Islet precursor cell (in vitro differentiated cells): Measurements from ENCODE around the gene CTIF.

Source experiments
- DNase-seq: peaks from one replicate; pipeline ENCODE4 v3.0.0-alpha.2; 2018

Gene CTIF

DNA sequence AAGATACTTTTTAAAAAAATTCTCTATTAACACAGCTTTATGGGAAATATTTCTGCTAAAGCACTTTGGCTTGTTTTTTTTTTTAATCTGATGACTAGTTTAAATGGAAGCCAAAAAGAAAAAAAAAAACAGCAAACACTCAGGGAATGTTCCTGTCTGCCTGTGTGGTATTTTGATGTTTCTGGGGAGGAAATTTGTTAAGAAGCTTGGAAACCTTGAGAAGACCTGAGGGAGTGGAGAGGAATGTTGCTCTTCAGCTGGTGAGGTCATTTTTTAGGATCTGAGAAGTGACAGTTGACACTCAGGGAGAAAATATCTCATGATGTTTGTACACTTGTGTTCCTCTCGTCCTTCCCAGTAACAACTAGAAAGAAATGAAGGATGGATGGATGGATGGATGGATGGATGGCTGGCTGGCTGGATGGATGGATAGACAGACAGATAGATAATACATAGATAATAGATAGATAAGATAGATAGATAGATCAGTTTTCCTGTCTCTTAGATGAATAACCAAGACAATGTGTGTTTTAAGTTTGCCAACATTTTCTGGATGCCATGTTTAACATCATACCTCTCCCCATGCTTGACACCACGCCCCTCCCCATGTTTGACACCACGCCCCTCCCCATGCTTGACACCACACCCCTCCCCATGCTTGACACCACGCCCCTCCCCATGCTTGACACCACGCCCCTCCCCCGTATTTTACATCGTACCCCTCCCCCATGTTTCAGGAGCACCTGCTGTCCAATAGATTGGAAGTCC, 84.8 kb downstream of the CTIF start:
- no peak for DNase-seq

GRCh38 chr18:48624856-48625255, 86.0 kb downstream of the CTIF start:
- DNase-seq, result no peak

DNA sequence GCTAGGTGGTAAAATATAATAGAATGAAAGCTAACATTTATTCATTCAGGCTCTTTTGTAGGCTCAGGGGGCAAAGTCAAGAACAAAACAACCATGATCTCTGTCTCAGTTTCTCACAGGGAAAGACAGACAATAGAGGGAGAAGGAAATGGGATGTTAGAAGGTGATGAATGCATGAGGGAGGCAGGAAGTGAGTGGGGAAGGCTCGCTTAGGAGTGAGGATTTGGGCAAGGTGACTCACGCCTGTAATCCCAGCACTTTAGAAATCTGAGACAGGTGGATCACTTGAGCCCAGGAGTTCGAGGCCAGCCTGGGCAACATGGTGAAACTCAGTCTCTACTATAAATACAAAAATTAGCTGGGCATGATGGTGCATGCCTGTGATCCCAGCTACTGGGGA, 88.4 kb downstream of the CTIF start:
- no peak for DNase-seq

- DNase-seq, result peak; percentile 93
Observed at GRCh38 chr18:48629730-48630324, 91.0 kb downstream of the CTIF start.

GRCh38 chr18:48631851-48632250, 93.0 kb downstream of the CTIF start:
- DNase-seq, result no peak

- no peak for DNase-seq
Observed at GRCh38 chr18:48632676-48633257, 93.9 kb downstream of the CTIF start.

- no peak for DNase-seq
Observed at GRCh38 chr18:48634491-48634890, 95.7 kb downstream of the CTIF start.

GRCh38 chr18:48634975-48635374, 96.1 kb downstream of the CTIF start:
- no peak for DNase-seq

GRCh38 chr18:48635806-48636205, 97.0 kb downstream of the CTIF start:
- DNase-seq, result no peak

DNA sequence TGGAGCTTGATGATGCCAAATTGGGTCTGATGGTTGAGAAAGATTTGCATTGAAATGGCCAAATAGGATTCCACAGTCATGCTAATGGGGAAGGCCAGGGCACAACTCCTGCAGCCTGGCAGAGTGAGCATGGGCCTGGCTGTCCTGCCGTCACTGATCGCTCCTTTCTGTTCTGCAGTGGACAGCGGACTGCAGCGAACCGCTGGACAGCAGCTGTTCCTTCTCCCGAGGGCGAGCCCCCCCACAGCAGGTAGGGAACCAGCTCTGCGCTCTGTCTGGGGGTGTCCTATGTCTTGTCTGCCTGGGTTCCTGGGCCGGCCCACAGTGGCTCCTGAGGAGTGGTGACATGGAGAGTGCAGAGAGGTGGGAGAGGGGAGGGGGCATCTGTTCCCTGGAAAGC, 97.6 kb downstream of the CTIF start:
- no peak for DNase-seq

GRCh38 chr18:48637081-48637990, 98.5 kb downstream of the CTIF start:
- DNase-seq, result no peak

DNA sequence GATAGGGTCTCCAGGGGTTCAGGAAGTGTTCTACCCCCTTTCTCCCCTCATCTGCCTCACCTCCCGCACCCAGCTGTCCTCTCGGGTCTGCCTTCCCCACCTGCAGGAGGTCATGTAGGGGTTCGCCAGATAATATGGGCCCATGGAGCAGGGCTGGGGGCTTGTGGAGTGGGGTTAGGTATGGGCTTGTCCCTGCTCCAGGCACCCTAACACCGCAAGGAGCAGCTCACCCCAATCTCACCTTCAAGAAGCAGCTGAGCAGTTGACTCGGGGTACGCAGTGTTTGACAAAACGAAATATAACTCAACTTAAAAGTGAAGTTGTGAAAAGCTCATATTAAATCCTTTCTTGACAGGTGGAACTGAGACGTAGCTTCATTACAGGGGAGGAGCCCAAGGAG, 99.6 kb downstream of the CTIF start:
- DNase-seq, result no peak

GRCh38 chr18:48638896-48639771, 100.3 kb downstream of the CTIF start:
- no peak for DNase-seq

GRCh38 chr18:48639772-48640432, 101.1 kb downstream of the CTIF start:
- no peak for DNase-seq

DNA sequence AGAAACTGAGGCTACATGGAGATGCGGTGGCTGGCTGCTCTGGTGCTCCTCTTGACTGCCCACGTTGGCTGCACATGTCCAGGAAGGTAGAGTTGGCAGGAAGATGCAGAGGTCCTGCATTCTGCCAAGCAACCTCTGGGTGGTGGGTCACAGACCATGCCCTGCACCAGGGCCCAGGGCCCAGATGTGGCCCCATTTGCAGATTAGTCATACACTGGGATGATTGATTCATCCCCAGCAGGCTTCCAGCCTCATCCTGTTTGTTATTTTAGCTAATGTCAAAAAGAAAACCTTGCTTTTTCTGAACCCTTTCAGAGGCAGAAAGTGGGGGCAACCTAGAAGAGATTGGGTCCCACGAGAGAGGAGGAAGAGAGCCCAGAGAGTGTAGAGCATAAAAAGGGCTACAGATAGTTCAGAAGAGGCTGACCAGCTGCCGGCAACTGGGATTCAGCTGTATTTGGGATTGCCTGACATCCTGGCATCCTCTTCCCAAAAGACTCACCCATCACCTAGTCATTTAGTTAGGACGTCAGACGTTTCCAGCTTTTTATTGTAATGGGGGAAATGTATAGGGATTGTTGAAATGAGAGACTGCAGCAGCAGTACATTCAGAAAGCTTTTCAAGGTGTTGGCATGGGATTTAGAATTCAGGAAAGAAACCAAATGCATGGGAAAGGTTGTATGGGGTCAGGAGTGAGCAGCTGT, 101.9 kb downstream of the CTIF start:
- DNase-seq, result no peak

GRCh38 chr18:48641981-48642380, 103.2 kb downstream of the CTIF start:
- DNase-seq, result no peak

DNA sequence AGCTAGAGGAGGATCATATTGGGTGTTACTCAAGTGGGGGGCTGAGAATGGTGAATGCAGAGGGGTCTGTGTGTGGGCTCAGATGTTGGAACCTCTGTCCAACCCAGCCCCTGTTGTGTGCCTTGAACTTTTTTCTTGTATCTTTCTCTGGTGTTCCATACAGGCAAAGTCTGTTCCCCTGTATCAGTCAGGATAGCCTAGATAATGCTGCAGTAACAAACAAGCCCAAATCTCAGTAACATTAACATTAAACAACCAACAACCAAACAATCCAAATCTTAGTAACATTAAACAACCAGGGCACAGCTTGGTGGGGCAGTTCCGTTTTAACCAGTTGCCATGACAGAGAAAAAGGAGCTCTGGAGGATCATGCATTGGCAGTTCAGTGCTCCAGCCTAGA, 103.7 kb downstream of the CTIF start:
- no peak for DNase-seq

- DNase-seq, result no peak
Observed at GRCh38 chr18:48643262-48643661, 104.4 kb downstream of the CTIF start.

DNA sequence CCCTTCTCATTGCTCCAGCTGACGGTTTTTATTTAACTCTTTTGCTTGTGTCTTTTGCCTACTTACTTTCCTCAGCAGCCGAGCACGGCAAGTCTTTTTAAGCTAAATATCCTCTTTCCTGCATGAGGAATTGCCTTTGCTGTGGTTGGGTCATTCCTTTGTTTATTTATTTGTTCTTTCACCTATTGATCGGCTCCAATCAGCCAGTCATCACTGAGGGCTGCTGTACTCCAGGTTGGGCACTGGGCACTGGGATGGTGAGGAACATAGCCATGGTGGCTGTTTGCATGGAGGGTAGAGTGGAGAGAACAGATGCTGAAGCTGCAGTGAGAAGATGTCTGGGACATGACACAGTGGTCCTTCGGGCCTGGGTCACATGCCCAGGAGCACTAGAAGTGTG, 105.2 kb downstream of the CTIF start:
- no peak for DNase-seq

GRCh38 chr18:48645427-48646002, 106.7 kb downstream of the CTIF start:
- no peak for DNase-seq

GRCh38 chr18:48646976-48647375, 108.1 kb downstream of the CTIF start:
- no peak for DNase-seq
